NCI-H774 (cell line): Measurements from ENCODE around the gene TTF2.
"Not testable (repeated sequence)": the region's sequence is repeated elsewhere in the genome, so short reads cannot be mapped to it uniquely, and the experiment has no call there.

Experiments used
- DNase-seq: peaks from one replicate; lab custom pipeline; 2025; lab: John Stamatoyannopoulos, UW

The TTF2 gene

DNA sequence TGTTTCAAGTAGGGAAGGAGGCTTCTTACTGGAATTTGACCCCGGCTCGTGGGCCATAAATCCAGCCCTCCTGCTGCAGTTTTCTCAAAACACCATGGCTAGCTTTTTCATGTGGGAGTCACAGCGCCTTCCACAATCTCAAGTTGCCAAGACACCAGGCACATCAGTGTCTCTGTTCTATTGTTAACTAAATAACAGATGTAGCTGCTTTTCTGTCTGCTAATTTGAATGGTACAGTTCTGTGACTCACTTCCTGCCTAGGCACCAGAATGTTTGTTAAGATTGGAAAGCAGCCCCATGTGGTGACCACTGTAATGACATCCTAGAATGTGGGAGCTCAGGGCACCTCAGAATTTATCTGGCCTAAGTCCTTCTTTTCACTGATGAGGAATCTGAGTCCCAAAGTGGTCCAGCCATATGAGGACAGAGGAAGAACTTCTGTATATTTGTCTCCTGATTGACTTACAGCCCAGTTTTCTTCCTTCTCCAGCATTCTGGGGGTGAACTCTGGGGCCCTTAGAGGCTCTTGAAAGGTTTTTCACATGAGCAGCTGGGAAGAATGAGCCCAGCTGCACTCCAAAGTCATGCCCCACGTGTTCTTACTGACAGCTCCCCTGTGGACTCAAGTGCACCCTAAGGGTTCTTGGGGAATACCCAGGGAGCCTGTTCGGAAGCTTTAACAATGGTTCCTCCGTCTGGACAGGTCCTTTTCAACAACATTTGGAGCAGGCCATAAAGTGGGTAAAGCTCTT lies 33.9 kb downstream of the TTF2 start:
- DNase-seq = no peak

GRCh38 chr1:117094841-117095604 lies 34.9 kb downstream of the TTF2 start:
- no peak for DNase-seq

DNA sequence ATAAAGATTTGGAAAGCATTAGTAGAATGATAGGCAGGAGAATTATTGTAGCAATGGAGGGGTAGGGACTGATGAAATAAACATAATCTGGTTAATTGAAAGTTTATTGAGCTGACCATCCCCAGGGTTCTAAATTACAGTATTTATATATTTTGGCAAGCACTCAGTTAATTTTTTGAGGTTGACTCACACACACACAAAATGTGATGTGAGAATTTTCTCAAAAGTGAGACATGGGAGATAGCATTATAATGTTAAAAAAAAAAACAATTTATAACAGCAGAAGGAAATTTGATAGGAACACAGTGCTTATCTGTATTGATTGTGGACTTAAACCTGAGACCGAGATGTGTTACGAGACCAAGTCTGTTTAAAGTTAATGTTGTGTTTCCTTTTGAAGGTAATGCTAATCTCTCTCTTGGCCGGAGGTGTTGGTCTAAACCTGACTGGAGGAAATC lies 36.9 kb downstream of the TTF2 start:
- DNase-seq = no peak

DNA sequence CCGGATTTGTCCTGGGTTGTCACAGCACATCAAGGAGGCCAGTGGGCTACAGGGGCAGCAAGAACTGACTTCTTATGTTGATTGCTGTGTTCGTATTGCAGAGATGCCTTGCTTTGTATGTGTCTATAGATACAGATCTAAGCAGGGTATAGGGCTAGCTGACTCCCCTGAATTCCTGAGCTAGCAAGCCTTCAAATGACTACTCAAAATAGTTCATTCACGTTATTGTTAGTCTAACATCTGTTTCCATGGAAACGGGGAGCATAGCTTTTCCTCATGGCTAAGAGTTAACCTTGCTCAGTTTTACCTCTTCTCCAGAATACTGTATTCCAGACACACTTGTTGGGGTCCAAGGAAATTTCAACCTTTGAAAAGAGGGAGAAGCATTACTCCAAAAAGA lies 37.3 kb downstream of the TTF2 start:
- no peak for DNase-seq

GRCh38 chr1:117098287-117098890 lies 38.3 kb downstream of the TTF2 start:
- DNase-seq = no peak

- DNase-seq = no peak
These were observed 41.2 kb downstream of the TTF2 start for GRCh38 chr1:117101334-117101733.

- DNase-seq = not testable (repeated sequence)
These were observed 41.7 kb downstream of the TTF2 start for GRCh38 chr1:117101858-117102257.

GRCh38 chr1:117104986-117105385 lies 44.9 kb downstream of the TTF2 start:
- DNase-seq = no peak

DNA sequence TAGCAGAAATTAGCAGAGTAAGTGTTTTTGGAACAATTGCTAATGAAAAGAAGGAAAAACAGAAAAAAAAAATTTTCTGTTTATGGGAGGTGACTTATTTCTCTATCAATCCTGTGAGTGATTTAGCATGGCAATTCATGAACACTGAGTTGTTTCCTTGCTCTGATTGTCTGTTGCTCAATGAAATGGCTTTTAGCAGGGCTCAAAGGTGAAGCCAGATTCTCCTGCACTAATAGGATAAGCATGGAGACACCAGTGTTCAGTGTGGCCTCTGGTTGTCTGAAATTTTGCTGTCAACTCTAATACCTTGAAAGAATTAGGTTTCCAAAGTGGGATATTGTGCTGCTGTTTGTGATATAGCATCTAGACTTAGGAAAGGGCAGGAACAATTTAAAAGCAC lies 45.6 kb downstream of the TTF2 start:
- no peak for DNase-seq

DNA sequence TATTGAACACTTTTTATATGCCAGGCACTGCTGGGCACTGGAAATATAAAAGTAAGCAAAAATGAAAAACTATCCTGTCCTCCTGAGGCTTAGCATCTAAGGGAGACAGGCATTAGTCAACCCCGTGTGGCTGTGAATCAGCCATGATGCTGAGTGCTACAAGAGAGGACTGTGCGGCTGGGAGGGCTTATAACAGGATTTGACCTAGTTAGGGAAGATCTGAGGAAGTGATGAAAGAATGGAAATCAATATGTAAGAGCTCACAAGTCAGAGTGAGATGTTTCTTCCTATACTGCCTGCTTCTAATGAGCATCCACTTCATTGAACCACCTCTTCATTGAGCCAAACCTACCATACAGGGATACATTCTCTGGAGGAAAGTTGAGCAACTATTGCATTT lies 46.4 kb downstream of the TTF2 start:
- DNase-seq = no peak

GRCh38 chr1:117107364-117107763 lies 47.2 kb downstream of the TTF2 start:
- no peak for DNase-seq

- DNase-seq = no peak
These were observed 50.6 kb downstream of the TTF2 start for GRCh38 chr1:117110774-117111173.

DNA sequence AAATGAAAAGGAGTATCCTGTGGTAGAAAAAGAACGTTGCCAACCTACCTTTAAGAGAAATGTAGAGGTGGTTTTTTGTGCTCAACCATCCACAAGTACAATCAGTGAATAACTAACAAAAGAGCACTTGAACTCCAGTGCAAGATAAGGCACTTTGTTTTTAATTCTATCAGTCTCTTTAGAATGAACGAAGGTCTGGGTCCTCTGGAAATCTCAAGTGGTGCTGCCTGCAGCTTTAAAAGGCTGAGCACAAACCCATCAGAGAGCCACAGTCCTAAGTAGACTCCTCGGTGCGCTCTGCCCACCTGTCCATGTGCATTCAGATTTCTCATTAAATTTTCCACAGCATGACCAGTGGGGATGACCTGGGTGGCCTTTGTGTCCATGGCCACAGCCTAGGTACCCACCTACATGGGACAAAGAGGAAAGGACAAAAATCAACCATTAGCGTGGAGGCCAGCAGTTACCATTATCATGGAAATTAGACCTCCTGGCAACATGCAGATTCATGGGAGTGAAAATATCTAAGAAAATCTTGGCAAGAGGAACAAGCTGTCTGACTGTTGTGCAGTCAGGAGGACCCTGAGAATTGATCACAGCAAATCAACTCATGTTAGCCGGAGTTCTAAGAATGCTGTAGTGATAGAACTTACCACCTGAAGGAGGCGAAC lies 52.1 kb downstream of the TTF2 start:
- DNase-seq = no peak

GRCh38 chr1:117113199-117113598 lies 53.1 kb downstream of the TTF2 start:
- no peak for DNase-seq

GRCh38 chr1:117114877-117115276 lies 54.8 kb downstream of the TTF2 start:
- DNase-seq = no peak

DNA sequence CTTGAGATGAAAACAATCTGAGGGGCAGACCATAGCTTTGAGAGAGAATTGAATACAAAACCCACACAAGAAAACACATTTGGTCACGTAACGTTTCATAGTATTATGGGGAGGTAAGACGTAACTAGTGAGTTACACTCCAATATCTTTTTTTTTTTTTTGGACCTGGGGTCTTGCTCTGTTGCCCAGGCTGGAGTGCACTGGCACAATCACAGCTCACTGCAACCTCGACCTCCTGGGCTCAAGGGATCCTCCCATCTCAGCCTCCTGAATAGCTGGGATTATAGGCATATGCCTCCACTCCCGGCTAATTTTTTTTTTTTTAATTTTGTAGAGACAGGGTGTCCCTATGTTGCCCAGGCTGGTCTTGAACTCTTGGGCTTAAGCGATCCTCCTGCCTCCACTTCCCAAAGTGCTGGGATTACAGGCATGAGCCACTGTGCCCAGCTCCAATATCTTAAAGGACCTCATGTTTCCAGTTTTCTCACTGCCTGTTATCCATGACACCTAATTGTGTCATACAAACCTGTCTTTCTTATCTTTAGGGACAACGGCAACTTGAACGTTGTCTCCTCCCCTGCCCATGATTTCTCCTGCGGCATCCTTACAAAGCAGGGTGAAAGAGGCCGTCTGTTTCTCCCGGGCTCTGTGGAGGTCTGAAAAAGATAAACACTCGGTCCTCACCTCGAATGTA lies 56.1 kb downstream of the TTF2 start:
- DNase-seq = no peak

DNA sequence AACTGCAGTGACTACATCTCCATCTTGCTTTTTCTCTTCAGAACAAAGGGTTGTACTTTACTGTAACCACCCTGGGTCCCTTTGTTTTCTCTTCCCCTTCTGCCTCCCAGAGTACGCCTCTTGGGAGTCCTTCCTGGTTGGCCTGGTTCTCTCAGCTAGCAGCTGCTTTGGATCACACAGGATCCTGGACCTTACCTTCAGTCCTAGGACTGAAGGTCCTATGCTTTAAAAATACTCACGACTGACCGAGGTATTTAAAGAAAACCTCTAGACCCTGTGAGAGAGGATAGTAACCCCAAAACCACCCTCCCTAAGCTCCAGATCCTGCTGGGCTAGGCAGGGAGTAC lies 56.6 kb downstream of the TTF2 start:
- DNase-seq = no peak

- no peak for DNase-seq
These were observed 57.6 kb downstream of the TTF2 start for GRCh38 chr1:117117697-117118096.

DNA sequence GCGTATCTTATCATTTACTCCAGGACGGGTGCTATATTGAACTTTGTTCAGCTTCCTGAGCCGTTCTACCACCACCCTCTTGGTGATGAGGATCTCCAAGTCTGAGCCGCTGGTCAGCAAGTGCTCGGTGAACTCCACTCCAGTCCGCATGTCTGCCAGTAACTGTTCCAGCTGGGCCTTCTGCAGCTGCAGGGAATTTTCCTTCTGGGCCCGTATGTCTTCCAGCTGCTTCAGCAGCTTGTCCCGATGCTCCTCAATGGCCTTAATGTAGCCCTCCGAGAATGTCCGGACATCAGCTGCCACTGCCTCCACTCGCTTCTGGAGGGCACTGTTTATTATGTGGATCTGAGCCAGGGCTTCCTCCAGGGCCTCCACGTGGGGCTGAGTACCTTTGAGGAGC lies 58.0 kb downstream of the TTF2 start:
- no peak for DNase-seq

DNA sequence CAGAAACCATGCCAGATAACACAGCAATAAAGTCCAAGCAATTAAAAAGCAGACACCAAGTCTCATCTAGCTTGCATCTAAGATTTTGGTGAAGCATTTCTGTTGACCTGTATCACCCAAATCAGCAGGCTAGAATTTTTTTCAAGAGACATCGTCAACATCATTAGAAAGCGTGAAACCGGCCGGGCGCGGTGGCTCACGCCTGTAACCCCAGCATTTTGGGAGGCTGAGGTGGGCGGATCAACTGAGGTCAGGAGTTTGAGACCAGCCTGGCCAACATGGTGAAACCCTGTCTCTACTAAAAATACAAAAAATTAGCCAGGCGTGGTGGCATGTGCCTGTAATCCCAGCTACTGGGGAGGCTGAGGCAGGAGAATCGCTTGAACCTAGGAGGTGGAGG lies 59.0 kb downstream of the TTF2 start:
- not testable (repeated sequence) for DNase-seq

DNA sequence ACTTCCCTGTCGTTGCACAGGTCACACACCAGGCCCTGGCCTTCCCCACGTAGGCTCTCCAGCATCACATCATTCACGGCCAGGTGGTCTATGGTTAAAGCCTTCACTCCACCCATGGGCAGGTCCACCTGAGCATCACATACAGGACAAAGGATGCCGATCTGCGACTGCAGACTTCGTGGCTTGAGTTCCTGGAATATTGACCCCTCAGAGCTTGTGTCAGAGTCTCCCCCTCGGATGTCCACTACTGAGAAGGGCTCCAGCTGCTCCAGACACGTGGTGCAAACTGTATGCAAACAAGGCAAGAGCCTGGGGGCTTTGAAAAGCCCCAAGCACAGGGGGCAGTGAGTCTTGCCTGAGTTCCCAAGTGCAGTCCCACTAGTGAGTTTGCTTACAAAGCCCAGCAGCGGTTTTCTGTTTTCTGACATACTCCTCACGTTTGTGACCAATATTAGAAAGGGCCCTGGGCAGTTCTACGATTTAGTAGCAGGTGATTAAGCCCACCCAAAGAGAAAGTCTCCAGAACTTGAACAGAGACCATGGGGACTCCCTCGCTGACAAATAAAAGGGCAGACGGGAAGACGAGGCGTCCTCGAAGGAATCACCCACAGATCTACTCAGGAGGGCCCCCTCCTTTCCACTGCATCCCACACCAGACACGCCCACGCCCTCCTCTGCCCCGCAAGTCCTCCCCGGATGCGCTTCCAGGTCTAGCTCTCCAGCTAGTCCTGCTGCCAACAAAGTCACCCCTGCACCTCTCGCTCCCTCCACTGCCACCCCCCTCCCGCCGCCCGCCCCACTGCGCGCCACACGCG lies 60.9 kb downstream of the TTF2 start:
- peak; percentile 46 for DNase-seq
